HepG2 (cell line): Measurements from ENCODE around the gene OST4. TPM values are rescaled to one million over a fixed set of nuclear protein-coding genes. Genes with fewer than 3 reads are reported as not detected.

Experiments
- ATAC-seq: fragments of 200-7000 bp; cut with Tn5 transposase; 3 replicates; pipeline ENCODE4 v1.9.1; 2020; ENCODE audit warnings: mild to moderate bottlenecking, moderate library complexity
- BruUV-seq: library from RNA; stranded (reverse); fragments of 400-500 nt; replicated peaks from 2 replicates; lab custom pipeline; 2021; lab: Mats Ljungman, UMichigan
- CTCF ChIA-PET: fragments of 300-600 bp; formaldehyde crosslinking; extraction: SDS; loops from one replicate; lab custom pipeline; 2021; ENCODE audit warnings: low total read pairs, inconsistent platforms, low intra/inter-chr PET ratio; lab: Yijun Ruan, JAX
- POLR2A ChIA-PET: fragments of 350-600 bp; sonication (Branson Sonifier 250); formaldehyde crosslinking; loops from one replicate; lab custom pipeline; 2020; ENCODE audit warnings: antibody characterized with exemption, inconsistent platforms; lab: Yijun Ruan, JAX
- DNase-seq: peaks from one replicate; pipeline ENCODE4 v3.0.0-alpha.2; 2015; ENCODE audit warnings: low spot score
- FAIRE-seq: peaks from 3 replicates; lab custom pipeline; 2011; peaks lifted over from hg19 to GRCh38; lab: Jason Lieb, UNC
- H2AFZ ChIP-seq: one replicate; pipeline ENCODE4 v1.6.1; 2011; ENCODE audit warnings: low read length, inconsistent platforms
- H3K27ac ChIP-seq: fragments of 300-600 bp; 3 replicates; pipeline ENCODE4 v1.8.0; 2011; ENCODE audit warnings: mixed run types, mild to moderate bottlenecking, mixed read lengths, low read length, inconsistent platforms; ENCODE audit not compliant: insufficient read depth; ENCODE audit errors: extremely low read length
- H3K27me3 ChIP-seq, 2 experiments: fragments of 200-600 bp in 1 of 2; 2 replicates in 1 of 2; 3 replicates in 1 of 2; pipeline versions ENCODE4 v1.6.0 to v1.8.0; 2011; ENCODE audit warnings: low read length in 2 of 2, mild to moderate bottlenecking in 2 of 2, moderate library complexity in 2 of 2, inconsistent platforms in 1 of 2; ENCODE audit not compliant: insufficient read depth in 2 of 2, control insufficient read depth in 1 of 2
- H3K36me3 ChIP-seq, 2 experiments: fragments of 200-600 bp in 1 of 2; replicated peaks in 1 of 2; 2 replicates in 1 of 2; 3 replicates in 1 of 2; pipeline versions ENCODE4 v1.5.1 to v1.8.0; 2011; ENCODE audit warnings: low read length in 2 of 2, inconsistent platforms in 1 of 2; ENCODE audit not compliant: insufficient read depth in 2 of 2, control insufficient read depth in 1 of 2
- H3K4me1 ChIP-seq: 2 replicates; pipeline ENCODE4 v1.5.1; 2012; ENCODE audit warnings: low read length, inconsistent platforms; ENCODE audit not compliant: insufficient read depth
- H3K4me2 ChIP-seq: 2 replicates; pipeline ENCODE4 v1.6.0; 2011; ENCODE audit warnings: low read depth, low read length, inconsistent platforms
- H3K4me3 ChIP-seq, 3 experiments: fragments of 200-600 bp in 1 of 3; sonication (generic), shearing (Covaris generic) in 1 of 3; replicated peaks in 1 of 3; 2 replicates each; pipeline ENCODE4 v1.5.1; 2011 to 2016; ENCODE audit warnings: low read length in 3 of 3, inconsistent platforms in 2 of 3, low read depth in 2 of 3, mild to moderate bottlenecking in 2 of 3, control low read depth in 1 of 3, mixed read lengths in 1 of 3; ENCODE audit not compliant: insufficient read depth in 1 of 3
- H3K79me2 ChIP-seq: one replicate; pipeline ENCODE4 v1.6.1; 2011; ENCODE audit warnings: low read length, inconsistent platforms; ENCODE audit not compliant: insufficient read depth
- H3K9ac ChIP-seq: 2 replicates; pipeline ENCODE4 v1.6.0; 2011; ENCODE audit warnings: mild to moderate bottlenecking, low read depth, low read length, inconsistent platforms; ENCODE audit not compliant: insufficient read depth
- H3K9me3 ChIP-seq: 2 replicates; pipeline ENCODE4 v1.5.1; 2012; ENCODE audit warnings: mild to moderate bottlenecking, low read length
- H4K20me1 ChIP-seq: 2 replicates; pipeline ENCODE4 v1.6.0; 2011; ENCODE audit warnings: inconsistent platforms, mild to moderate bottlenecking, low read length, moderate library complexity; ENCODE audit not compliant: insufficient read depth
- AFF4 ChIP-seq: sonication (generic); formaldehyde crosslinking; IDR thresholded peaks from 2 replicates; pipeline ENCODE4 v1.4.0; 2020; ENCODE audit warnings: missing genetic modification reagents
- HNRNPLL ChIP-seq: fragments of 200-400 bp; formaldehyde crosslinking; IDR thresholded peaks from 2 replicates; pipeline ENCODE4 v1.6.1; 2017; ENCODE audit warnings: mild to moderate bottlenecking, low read depth, low read length; ENCODE audit not compliant: poor library complexity, severe bottlenecking
- PTBP1 ChIP-seq: fragments of 200-400 bp; formaldehyde crosslinking; IDR thresholded peaks from 2 replicates; pipeline ENCODE4 v1.6.1; 2018; ENCODE audit warnings: low read length, low read depth; ENCODE audit not compliant: poor library complexity, severe bottlenecking
- RAD21 ChIP-seq: fragments of 450-650 bp; formaldehyde crosslinking; IDR thresholded peaks from 2 replicates; pipeline ENCODE4 v1.5.0; 2020; ENCODE audit warnings: mild to moderate bottlenecking
- ZNF10 ChIP-seq: sonication (generic); formaldehyde crosslinking; IDR thresholded peaks from 2 replicates; pipeline ENCODE4 v1.4.0; 2020; ENCODE audit warnings: mild to moderate bottlenecking, low read depth, missing genetic modification reagents, borderline replicate concordance
- ZNF180 ChIP-seq: sonication (generic); formaldehyde crosslinking; IDR thresholded peaks from 2 replicates; pipeline ENCODE4 v1.4.0; 2020; ENCODE audit warnings: low read depth, missing genetic modification reagents, borderline replicate concordance
- ZNF407 ChIP-seq: sonication (generic); formaldehyde crosslinking; IDR thresholded peaks from one replicate; pipeline ENCODE4 v1.5.1; 2020; ENCODE audit warnings: mild to moderate bottlenecking, missing genetic modification reagents; ENCODE audit errors: not compliant biosample characterization
- ZNF574 ChIP-seq: sonication (generic); formaldehyde crosslinking; IDR thresholded peaks from 2 replicates; pipeline ENCODE4 v1.4.0; 2020; ENCODE audit warnings: missing genetic modification reagents
- whole genome bisulfite sequencing: methylation state at CpG from one replicate; pipeline ENCODE4 v1.1.6; 2017; ENCODE audit warnings: low lambda C conversion rate; 5-methylcytosine and 5-hydroxymethylcytosine counted together
- in situ Hi-C: cut with HindIII; loops from 2 replicates; pipeline ENCODE4 v1.10.0; 2017; ENCODE audit warnings: low pct_unique_long_range_greater_than_20kb; ENCODE audit not compliant: extremely low pct_ligation_motif_present
- intact Hi-C: fragments of 100-400 bp; cut with micrococcal nuclease; formaldehyde crosslinking; loops from one replicate; pipeline ENCODE4 v1.10.0; 2022; ENCODE audit not compliant: unreplicated experiment
- polyA plus RNA-seq, 8 experiments: library from polyadenylated mRNA; depleted of rRNA in 3 of 8; stranded (reverse) in 7 of 8; unstranded in 1 of 8; fragments of >200 nt; fragmentation: Illumina TruSeq in 4 of 8; extraction: Trizol in 4 of 8; gene quantifications; 2 replicates each; pipeline versions ENCODE4 v1.2.1 to v1.2.3, GENCODE V29; 2011 to 2016; ENCODE audit warnings: low read depth in 4 of 8, missing spikeins in 1 of 8, mixed read lengths in 1 of 8; ENCODE audit not compliant: insufficient read depth in 1 of 8
- total RNA-seq, 5 experiments: library from RNA; depleted of rRNA; stranded (reverse); fragments of >200 nt; fragmentation: Illumina TruSeq; extraction: Trizol; gene quantifications; 2 replicates each; pipeline ENCODE4 v1.2.3, GENCODE V29; 2016; ENCODE audit warnings: low read depth in 1 of 5

The OST4 gene
- total and polyA plus RNA-seq, 2 of the 13 experiments (the other 11 are each of a cell fraction or from before 2014, with no cell fraction given) = 498 to 584 TPM

- no peaks in the 10 kb centered on the region for H4K20me1 ChIP-seq
- peaks cover 36% of the 10 kb centered on the region for H3K79me2 ChIP-seq
- H3K36me3 ChIP-seq = no peaks in the 10 kb centered on the region; a peak in 3 of 5 replicates
- BruUV-seq = no TSS peak
- H3K27ac ChIP-seq = peak overlapping the region; percentile 65
- peaks cover 74% of the 10 kb centered on the region for H3K4me1 ChIP-seq
- in situ Hi-C loops (no loop called here), intact Hi-C loops (loop anchor here (1.0 to 10.0 kb wide), 4 partner anchors 35 to 1162 kb away; partner anchors contain the start of gene TMEM214)
- H3K27me3 ChIP-seq = no peaks in the 10 kb centered on the region
- H2AFZ ChIP-seq = no peak overlapping the region
- peak overlapping the region; percentile 63 for H3K9ac ChIP-seq
- peak; percentile 6 for ATAC-seq
- H3K4me3 ChIP-seq = peak overlapping the region; percentile 51 to 77 (median 53)
- no peak for DNase-seq
- POLR2A ChIA-PET = interaction anchor here (0.6 to 9.2 kb wide), 6 partner anchors 10 to 126 kb away, joined by 3 to 106 read pairs (median 11); partner anchors contain the start of genes ABHD1, AGBL5, OST4 and PREB
- 52% methylated on average over 20 of the region's 38 CpGs for WGBS
- CTCF ChIA-PET = interaction anchor here (1.3 to 2.0 kb wide), 3 partner anchors 13 to 106 kb away, joined by 3 to 9 read pairs (median 6); no protein-coding TSS in a partner anchor
- peak overlapping the region; percentile 84 for H3K4me2 ChIP-seq
- H3K9me3 ChIP-seq = no peaks in the 10 kb centered on the region
- FAIRE-seq = no peak
- TF ChIP-seq ZNF10 (no peak), AFF4 (no peak), ZNF574 (peak; percentile 64; the same call in 1 of the 2 replicates), RAD21 (CRISPR knock-in tag) (no peak), ZNF180 (peak; percentile 34; the same call in 1 of the 2 replicates), HNRNPLL (peak; percentile 81), PTBP1 (no peak), ZNF407 (CRISPR knock-in tag) (no peak)
Measured at GRCh38 chr2:27085673-27086089, 14.2 kb upstream of the OST4 start.
